WTC11 (cell line): ENCODE results near the gene RAMP3. TPM values are rescaled to one million over a fixed set of nuclear protein-coding genes. Genes with fewer than 3 reads are reported as not detected.

Experiments
- ATAC-seq: fragments of 200-7000 bp; cut with Tn5 transposase; 2 replicates; pipeline ENCODE4 v1.10.0; 2021; ENCODE audit warnings: mild to moderate bottlenecking, moderate library complexity
- CTCF ChIA-PET: fragments of 300-600 bp; sonication (Branson Sonifier 250); formaldehyde crosslinking; loops from one replicate; lab custom pipeline; 2021; ENCODE audit warnings: antibody characterized with exemption; lab: Charles Lee
- POLR2A ChIA-PET: fragments of 350-600 bp; sonication (Branson Sonifier 250); formaldehyde crosslinking; loops from one replicate; lab custom pipeline; 2021; ENCODE audit warnings: antibody characterized with exemption; lab: Charles Lee
- DNase-seq: peaks from one replicate; pipeline ENCODE4 v3.0.0; 2021; ENCODE audit warnings: low spot score
- H3K27ac Mint-ChIP-seq: 2 replicates; pipeline ENCODE4 v1.8.0; 2021; ENCODE audit warnings: mixed read lengths
- H3K27me3 Mint-ChIP-seq: 2 replicates; pipeline ENCODE4 v1.8.0; 2021; ENCODE audit warnings: low read depth, mild to moderate bottlenecking, moderate library complexity, mixed read lengths
- H3K36me3 Mint-ChIP-seq: 2 replicates; pipeline ENCODE4 v1.8.0; 2021; ENCODE audit warnings: mixed read lengths
- H3K4me1 Mint-ChIP-seq: 2 replicates; pipeline ENCODE4 v1.8.0; 2022; ENCODE audit warnings: mixed read lengths
- H3K4me3 Mint-ChIP-seq: 2 replicates; pipeline ENCODE4 v1.8.0; 2021; ENCODE audit warnings: mild to moderate bottlenecking, moderate library complexity, mixed read lengths
- H3K9me3 Mint-ChIP-seq: 2 replicates; pipeline ENCODE4 v1.8.0; 2021; ENCODE audit warnings: mixed read lengths
- ATF1 ChIP-seq: sonication (generic); formaldehyde crosslinking; IDR thresholded peaks from 2 replicates; pipeline ENCODE4 v1.8.1; 2023; ENCODE audit warnings: mild to moderate bottlenecking, moderate library complexity, missing genetic modification reagents
- ELF4 ChIP-seq: sonication (generic); formaldehyde crosslinking; IDR thresholded peaks from 2 replicates; pipeline ENCODE4 v1.8.1; 2022; ENCODE audit warnings: low read depth, mild to moderate bottlenecking, moderate library complexity, missing genetic modification reagents
- EMX1 ChIP-seq: fragments of 250-450 bp; sonication (Bioruptor Pico); IDR thresholded peaks from 2 replicates; pipeline ENCODE4 v1.8.0; 2021; ENCODE audit warnings: mild to moderate bottlenecking
- ETV6 ChIP-seq: sonication (generic); formaldehyde crosslinking; IDR thresholded peaks from 2 replicates; pipeline ENCODE4 v1.8.1; 2022; ENCODE audit warnings: mild to moderate bottlenecking, missing genetic modification reagents
- FOXJ3 ChIP-seq: sonication (generic); formaldehyde crosslinking; IDR thresholded peaks from 2 replicates; pipeline ENCODE4 v1.9.0; 2021; ENCODE audit warnings: missing genetic modification reagents, mild to moderate bottlenecking, borderline replicate concordance
- GRHL2 ChIP-seq: fragments of 250-450 bp; sonication (Bioruptor Pico); IDR thresholded peaks from 2 replicates; pipeline ENCODE4 v1.8.0; 2022; ENCODE audit warnings: mild to moderate bottlenecking, moderate library complexity; ENCODE audit not compliant: insufficient replicate concordance, severe bottlenecking
- JUN ChIP-seq: sonication (generic); formaldehyde crosslinking; IDR thresholded peaks from 2 replicates; pipeline ENCODE4 v1.8.0; 2023; ENCODE audit warnings: mild to moderate bottlenecking, missing genetic modification reagents
- MYBL2 ChIP-seq: sonication (generic); formaldehyde crosslinking; IDR thresholded peaks from 2 replicates; pipeline ENCODE4 v1.8.1; 2023; ENCODE audit warnings: mild to moderate bottlenecking, moderate library complexity, missing genetic modification reagents
- NFATC4 ChIP-seq: fragments of 250-450 bp; sonication (Bioruptor Pico); IDR thresholded peaks from 2 replicates; pipeline ENCODE4 v1.9.0; 2021; ENCODE audit warnings: mild to moderate bottlenecking
- NR2C2 ChIP-seq: sonication (generic); formaldehyde crosslinking; IDR thresholded peaks from 2 replicates; pipeline ENCODE4 v1.8.0; 2022; ENCODE audit warnings: mild to moderate bottlenecking, missing genetic modification reagents
- SOX15 ChIP-seq: fragments of 250-450 bp; sonication (Bioruptor Pico); IDR thresholded peaks from 2 replicates; pipeline ENCODE4 v1.9.0; 2021; ENCODE audit warnings: mild to moderate bottlenecking
- SP1 ChIP-seq: sonication (generic); formaldehyde crosslinking; conservative IDR thresholded peaks from 2 replicates; pipeline ENCODE4 v1.8.1; 2022; ENCODE audit warnings: missing genetic modification reagents
- TP53 ChIP-seq: sonication (generic); formaldehyde crosslinking; IDR thresholded peaks from 2 replicates; pipeline ENCODE4 v1.8.1; 2023; ENCODE audit warnings: mild to moderate bottlenecking, missing genetic modification reagents
- ZBTB21 ChIP-seq: sonication (generic); formaldehyde crosslinking; IDR thresholded peaks from 2 replicates; pipeline ENCODE4 v1.8.1; 2023; ENCODE audit warnings: mild to moderate bottlenecking, missing genetic modification reagents, borderline replicate concordance
- ZNF671 ChIP-seq: fragments of 250-450 bp; sonication (Bioruptor Pico); IDR thresholded peaks from 2 replicates; pipeline ENCODE4 v1.8.0; 2021; ENCODE audit warnings: mild to moderate bottlenecking
- ZSCAN18 ChIP-seq: fragments of 250-450 bp; sonication (Bioruptor Pico); IDR thresholded peaks from 2 replicates; pipeline ENCODE4 v2.1.2; 2022; ENCODE audit warnings: mild to moderate bottlenecking, moderate library complexity
- total RNA-seq: library from RNA; stranded (reverse); gene quantifications from 3 replicates; pipeline ENCODE4 v1.2.3, GENCODE V29; 2021
- TF ChIP-seq, protein P1 (sequence below): sonication (generic); formaldehyde crosslinking; IDR thresholded peaks from 2 replicates; pipeline ENCODE4 v1.8.1; 2023; ENCODE audit warnings: mild to moderate bottlenecking, missing genetic modification reagents, borderline replicate concordance

The RAMP3 gene
- total RNA-seq, 1 experiment from 2014 or later, result 0.85 TPM

- ChIA-PET CTCF (interaction anchor here (1.3 to 2.8 kb wide), 2 partner anchors 15 to 27 kb away, joined by 3 to 7 read pairs; no protein-coding TSS in a partner anchor), POLR2A (no interaction called here)
- DNase-seq (no peak), ATAC-seq (no peak)
- peaks cover 1% of the 10 kb centered on the region for H3K27me3 Mint-ChIP-seq
- H3K36me3 Mint-ChIP-seq, result no peaks in the 10 kb centered on the region
- no peak overlapping the region for H3K27ac Mint-ChIP-seq
- H3K4me1 Mint-ChIP-seq, result 0 out of 2 replicates have a peak, but pooled peaks cover 3% of the 10 kb centered on the region
- no peak overlapping the region for H3K4me3 Mint-ChIP-seq
- H3K9me3 Mint-ChIP-seq, result no peaks in the 10 kb centered on the region
- TF ChIP-seq ZBTB21 (CRISPR knock-in tag) (no peak), ETV6 (CRISPR knock-in tag) (no peak), NFATC4 (no peak), GRHL2 (no peak), FOXJ3 (CRISPR knock-in tag) (no peak), JUN (CRISPR knock-in tag) (no peak), NR2C2 (no peak), SP1 (CRISPR knock-in tag) (no peak)
- TF ChIP-seq, protein P1, sequence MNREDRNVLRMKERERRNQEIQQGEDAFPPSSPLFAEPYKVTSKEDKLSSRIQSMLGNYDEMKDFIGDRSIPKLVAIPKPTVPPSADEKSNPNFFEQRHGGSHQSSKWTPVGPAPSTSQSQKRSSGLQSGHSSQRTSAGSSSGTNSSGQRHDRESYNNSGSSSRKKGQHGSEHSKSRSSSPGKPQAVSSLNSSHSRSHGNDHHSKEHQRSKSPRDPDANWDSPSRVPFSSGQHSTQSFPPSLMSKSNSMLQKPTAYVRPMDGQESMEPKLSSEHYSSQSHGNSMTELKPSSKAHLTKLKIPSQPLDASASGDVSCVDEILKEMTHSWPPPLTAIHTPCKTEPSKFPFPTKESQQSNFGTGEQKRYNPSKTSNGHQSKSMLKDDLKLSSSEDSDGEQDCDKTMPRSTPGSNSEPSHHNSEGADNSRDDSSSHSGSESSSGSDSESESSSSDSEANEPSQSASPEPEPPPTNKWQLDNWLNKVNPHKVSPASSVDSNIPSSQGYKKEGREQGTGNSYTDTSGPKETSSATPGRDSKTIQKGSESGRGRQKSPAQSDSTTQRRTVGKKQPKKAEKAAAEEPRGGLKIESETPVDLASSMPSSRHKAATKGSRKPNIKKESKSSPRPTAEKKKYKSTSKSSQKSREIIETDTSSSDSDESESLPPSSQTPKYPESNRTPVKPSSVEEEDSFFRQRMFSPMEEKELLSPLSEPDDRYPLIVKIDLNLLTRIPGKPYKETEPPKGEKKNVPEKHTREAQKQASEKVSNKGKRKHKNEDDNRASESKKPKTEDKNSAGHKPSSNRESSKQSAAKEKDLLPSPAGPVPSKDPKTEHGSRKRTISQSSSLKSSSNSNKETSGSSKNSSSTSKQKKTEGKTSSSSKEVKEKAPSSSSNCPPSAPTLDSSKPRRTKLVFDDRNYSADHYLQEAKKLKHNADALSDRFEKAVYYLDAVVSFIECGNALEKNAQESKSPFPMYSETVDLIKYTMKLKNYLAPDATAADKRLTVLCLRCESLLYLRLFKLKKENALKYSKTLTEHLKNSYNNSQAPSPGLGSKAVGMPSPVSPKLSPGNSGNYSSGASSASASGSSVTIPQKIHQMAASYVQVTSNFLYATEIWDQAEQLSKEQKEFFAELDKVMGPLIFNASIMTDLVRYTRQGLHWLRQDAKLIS (CRISPR knock-in tag), result no peak
Measured at GRCh38 chr7:45151131-45151684, 6.4 kb upstream of the RAMP3 start.

DNA sequence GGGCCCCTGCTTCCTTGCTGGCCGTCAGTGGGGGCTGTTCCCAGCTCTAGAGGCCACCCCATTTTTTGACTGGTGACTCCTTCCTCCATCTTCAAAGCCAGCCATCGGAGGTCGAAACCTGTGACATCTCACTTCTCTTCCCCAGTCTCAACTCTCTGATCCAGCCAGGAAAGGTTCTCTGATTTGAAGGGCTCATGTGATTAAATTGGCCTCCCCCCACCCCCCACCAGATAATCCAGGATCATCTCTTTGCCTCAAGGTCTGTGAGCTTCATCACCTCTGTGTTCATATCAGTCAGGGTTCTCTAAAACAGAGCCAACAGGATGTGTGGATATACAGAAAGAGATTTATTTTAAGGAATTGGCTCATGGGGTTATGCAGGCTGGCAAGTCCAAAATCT, 5.6 kb upstream of the RAMP3 start:
- ChIA-PET POLR2A (no interaction called here), CTCF (interaction anchor here (2.8 kb wide), 1 partner anchor 16 kb away, joined by 7 read pairs; no protein-coding TSS in a partner anchor)

More for the DNA sequence above, 5.6 kb upstream of the RAMP3 start:
- no peak overlapping the region for H3K27ac Mint-ChIP-seq
- H3K4me1 Mint-ChIP-seq, result peaks cover 5% of the 10 kb centered on the region; the same call in 1 of the 2 replicates
- peaks cover 9% of the 10 kb centered on the region for H3K27me3 Mint-ChIP-seq
- no peak for DNase-seq
- no peaks in the 10 kb centered on the region for H3K9me3 Mint-ChIP-seq
- H3K36me3 Mint-ChIP-seq, result no peaks in the 10 kb centered on the region
- H3K4me3 Mint-ChIP-seq, result no peak overlapping the region
- no peak for ATAC-seq
- TF ChIP-seq ZSCAN18 (CRISPR knock-in tag), result no peak
- no peak for TF ChIP-seq SOX15
- TF ChIP-seq TP53 (CRISPR knock-in tag), result no peak
- TF ChIP-seq, protein P1 (CRISPR knock-in tag), result no peak
- no peak for TF ChIP-seq JUN (CRISPR knock-in tag)
- no peak for TF ChIP-seq EMX1 (CRISPR knock-in tag)
- no peak for TF ChIP-seq ZNF671
- TF ChIP-seq ATF1, result no peak
- TF ChIP-seq MYBL2, result no peak
- no peak for TF ChIP-seq NR2C2
- no peak for TF ChIP-seq ELF4
